Measurements from ENCODE around the gene RHBDL2. TPM values are rescaled to one million over a fixed set of nuclear protein-coding genes. Genes with fewer than 3 reads are reported as not detected.
A peak's percentile ranks its signal among the peaks of the same experiment; 100 is the strongest.
"Not testable (repeated sequence)": the region's sequence is repeated elsewhere in the genome, so short reads cannot be mapped to it uniquely, and the experiment has no call there.

RHBDL2 gene
- total RNA-seq, 1 donor from 2014 or later: not detected

GRCh38 chr1:38973659-38974437 lies 32.2 kb upstream of the RHBDL2 start:
- H3K27ac Mint-ChIP-seq: no peak overlapping the region

GRCh38 chr1:38973145-38973544 lies 31.5 kb upstream of the RHBDL2 start:
- not testable (repeated sequence) for H3K4me3 Mint-ChIP-seq (ENCODE audit: low read depth); H3K9me3 Mint-ChIP-seq (ENCODE audit: low read depth); H3K27ac Mint-ChIP-seq; DNase-seq (ENCODE audit: low spot score, unreplicated experiment); H3K36me3 Mint-ChIP-seq (ENCODE audit: insufficient read depth)
- peaks cover 13% of the 10 kb centered on the region for H3K4me1 Mint-ChIP-seq (ENCODE audit: low read depth)
- peaks cover 33% of the 10 kb centered on the region for H3K27me3 Mint-ChIP-seq

More at GRCh38 chr1:38973659-38974437, 32.2 kb upstream of the RHBDL2 start:
- Mint-ChIP-seq H3K4me3 (ENCODE audit: low read depth) (no peak overlapping the region), H3K9me3 (ENCODE audit: low read depth) (peaks cover 3% of the 10 kb centered on the region), H3K36me3 (ENCODE audit: insufficient read depth) (peaks cover 1% of the 10 kb centered on the region), H3K27me3 (peaks cover 27% of the 10 kb centered on the region), H3K4me1 (ENCODE audit: low read depth) (peaks cover 9% of the 10 kb centered on the region)
- no peak for DNase-seq (ENCODE audit: low spot score, unreplicated experiment)
- TF ChIP-seq CTCF (IDR thresholded peaks at IDR 0.05; ENCODE audit: unreplicated experiment): no peak

DNA sequence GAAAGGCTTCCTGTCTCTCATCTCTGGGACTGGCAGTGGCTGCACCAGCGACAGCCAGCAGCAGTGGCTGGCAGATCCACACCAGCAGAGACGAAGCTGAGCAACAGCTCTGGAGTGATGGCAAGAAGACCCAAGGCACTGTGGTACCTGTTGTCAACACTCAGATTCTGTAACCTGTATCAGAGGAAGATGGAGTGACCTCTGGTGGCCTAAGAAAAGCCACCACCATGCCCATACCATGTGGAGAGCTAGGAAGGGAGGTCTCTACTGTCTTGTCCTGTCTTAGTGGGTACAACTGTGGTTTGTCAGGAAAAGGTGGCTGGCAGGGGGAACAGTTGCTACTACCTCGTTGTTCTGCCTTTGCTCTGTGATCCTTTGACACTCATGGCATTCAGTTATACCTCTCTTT lies 22.5 kb upstream of the RHBDL2 start:
- no peak for DNase-seq (ENCODE audit: low spot score, unreplicated experiment)
- peaks cover 10% of the 10 kb centered on the region for H3K4me1 Mint-ChIP-seq (ENCODE audit: low read depth)
- H3K4me3 Mint-ChIP-seq (ENCODE audit: low read depth): no peak overlapping the region
- no peak for TF ChIP-seq CTCF (IDR thresholded peaks at IDR 0.05; ENCODE audit: unreplicated experiment)
- no peak overlapping the region for H3K27ac Mint-ChIP-seq
- H3K9me3 Mint-ChIP-seq (ENCODE audit: low read depth): peaks cover 2% of the 10 kb centered on the region
- peaks cover 48% of the 10 kb centered on the region for H3K27me3 Mint-ChIP-seq
- H3K36me3 Mint-ChIP-seq (ENCODE audit: insufficient read depth): no peaks in the 10 kb centered on the region

- H3K27me3 Mint-ChIP-seq: peaks cover 41% of the 10 kb centered on the region
- no peak for TF ChIP-seq CTCF (IDR thresholded peaks at IDR 0.05; ENCODE audit: unreplicated experiment)
- no peak overlapping the region for H3K27ac Mint-ChIP-seq
- H3K4me3 Mint-ChIP-seq (ENCODE audit: low read depth): no peak overlapping the region
- peaks cover 6% of the 10 kb centered on the region for H3K4me1 Mint-ChIP-seq (ENCODE audit: low read depth)
- peaks cover 4% of the 10 kb centered on the region for H3K9me3 Mint-ChIP-seq (ENCODE audit: low read depth)
- no peak for DNase-seq (ENCODE audit: low spot score, unreplicated experiment)
- no peaks in the 10 kb centered on the region for H3K36me3 Mint-ChIP-seq (ENCODE audit: insufficient read depth)
These were observed 20.9 kb upstream of the RHBDL2 start for GRCh38 chr1:38962560-38962959.

DNA sequence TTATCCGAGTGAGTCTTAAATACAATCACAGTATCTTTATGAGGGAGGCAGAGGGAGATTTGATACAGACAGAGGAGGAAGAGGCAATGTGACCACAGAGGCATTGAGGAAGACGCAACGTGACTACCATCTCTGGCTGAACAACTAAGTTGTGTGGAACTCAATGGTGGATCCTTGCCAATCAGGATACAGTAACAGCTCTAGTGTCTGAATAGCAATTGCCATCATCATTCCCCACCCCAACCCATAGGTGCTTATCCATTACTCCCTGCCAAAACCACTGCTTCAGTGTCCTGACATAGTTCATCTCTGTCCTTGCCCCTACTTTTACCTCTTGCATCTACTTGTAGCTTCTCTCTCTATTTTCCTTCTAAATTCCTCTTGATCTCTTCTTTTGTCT lies 20.5 kb upstream of the RHBDL2 start:
- TF ChIP-seq CTCF (IDR thresholded peaks at IDR 0.05; ENCODE audit: unreplicated experiment): no peak
- peaks cover 37% of the 10 kb centered on the region for H3K27me3 Mint-ChIP-seq
- H3K4me1 Mint-ChIP-seq (ENCODE audit: low read depth): peaks cover 6% of the 10 kb centered on the region
- no peak for DNase-seq (ENCODE audit: low spot score, unreplicated experiment)
- no peak overlapping the region for H3K4me3 Mint-ChIP-seq (ENCODE audit: low read depth)
- peaks cover 4% of the 10 kb centered on the region for H3K9me3 Mint-ChIP-seq (ENCODE audit: low read depth)
- no peak overlapping the region for H3K27ac Mint-ChIP-seq
- no peaks in the 10 kb centered on the region for H3K36me3 Mint-ChIP-seq (ENCODE audit: insufficient read depth)

GRCh38 chr1:38958967-38959366 lies 17.3 kb upstream of the RHBDL2 start:
- Mint-ChIP-seq H3K9me3 (ENCODE audit: low read depth) (peaks cover 4% of the 10 kb centered on the region), H3K36me3 (ENCODE audit: insufficient read depth) (no peaks in the 10 kb centered on the region), H3K27me3 (peaks cover 21% of the 10 kb centered on the region), H3K4me3 (ENCODE audit: low read depth) (no peak overlapping the region), H3K27ac (peak overlapping the region; percentile 40), H3K4me1 (ENCODE audit: low read depth) (peaks cover 6% of the 10 kb centered on the region)
- DNase-seq (ENCODE audit: low spot score, unreplicated experiment): no peak
- TF ChIP-seq CTCF (IDR thresholded peaks at IDR 0.05; ENCODE audit: unreplicated experiment): no peak

Data from progenitor cell of endocrine pancreas (in vitro differentiated cells).